GM12865 (cell line): ENCODE measurements around the gene ACOX3.

Experiments
- DNase-seq: peaks from one replicate; pipeline ENCODE4 v3.0.0; 2010; ENCODE audit warnings: low read depth
- H3K4me3 ChIP-seq: 2 replicates; pipeline ENCODE4 v1.5.1; 2011; ENCODE audit warnings: mild to moderate bottlenecking, low read depth, low read length, control low read depth
- TF ChIP-seq, protein P1 (sequence below): IDR thresholded peaks from 2 replicates; pipeline ENCODE4 v1.5.1; 2011; ENCODE audit warnings: low read length, control low read depth, low read depth, inconsistent platforms; ENCODE audit not compliant: insufficient read depth; ENCODE audit errors: missing control alignments

The ACOX3 gene

DNA sequence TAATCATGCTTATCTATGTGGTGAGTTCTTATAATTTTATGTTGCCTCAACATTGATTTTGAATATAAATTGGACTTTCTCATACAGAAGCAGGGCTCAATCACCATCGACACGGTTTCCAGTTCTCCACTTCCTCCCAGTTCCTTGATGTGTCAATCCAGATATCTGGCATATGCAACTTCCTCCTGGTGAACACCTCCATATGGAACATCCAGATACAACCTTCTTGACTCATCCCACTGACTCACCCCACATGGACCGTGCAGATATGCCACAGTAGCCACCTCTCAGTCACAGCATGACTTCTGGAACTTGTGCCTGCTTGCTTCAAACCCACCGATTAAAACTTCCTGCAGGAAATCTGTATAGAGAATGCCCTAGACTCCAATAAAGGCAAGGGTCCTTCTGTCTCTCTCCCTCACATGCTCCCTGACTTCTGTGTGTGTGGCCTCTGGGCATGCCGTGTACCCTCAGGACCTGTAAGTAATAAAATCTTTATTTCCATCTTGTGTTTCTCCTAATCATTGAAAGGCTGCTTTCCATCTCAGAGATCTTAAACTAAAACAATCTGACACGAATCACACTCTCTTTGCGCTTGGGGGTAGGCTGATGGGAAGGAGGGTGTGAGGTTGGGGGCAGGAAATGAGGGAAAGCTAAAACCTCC is 104.0 kb downstream of the ACOX3 start:
- DNase-seq = no peak
- H3K4me3 ChIP-seq = no peak overlapping the region
- TF ChIP-seq, protein P1, sequence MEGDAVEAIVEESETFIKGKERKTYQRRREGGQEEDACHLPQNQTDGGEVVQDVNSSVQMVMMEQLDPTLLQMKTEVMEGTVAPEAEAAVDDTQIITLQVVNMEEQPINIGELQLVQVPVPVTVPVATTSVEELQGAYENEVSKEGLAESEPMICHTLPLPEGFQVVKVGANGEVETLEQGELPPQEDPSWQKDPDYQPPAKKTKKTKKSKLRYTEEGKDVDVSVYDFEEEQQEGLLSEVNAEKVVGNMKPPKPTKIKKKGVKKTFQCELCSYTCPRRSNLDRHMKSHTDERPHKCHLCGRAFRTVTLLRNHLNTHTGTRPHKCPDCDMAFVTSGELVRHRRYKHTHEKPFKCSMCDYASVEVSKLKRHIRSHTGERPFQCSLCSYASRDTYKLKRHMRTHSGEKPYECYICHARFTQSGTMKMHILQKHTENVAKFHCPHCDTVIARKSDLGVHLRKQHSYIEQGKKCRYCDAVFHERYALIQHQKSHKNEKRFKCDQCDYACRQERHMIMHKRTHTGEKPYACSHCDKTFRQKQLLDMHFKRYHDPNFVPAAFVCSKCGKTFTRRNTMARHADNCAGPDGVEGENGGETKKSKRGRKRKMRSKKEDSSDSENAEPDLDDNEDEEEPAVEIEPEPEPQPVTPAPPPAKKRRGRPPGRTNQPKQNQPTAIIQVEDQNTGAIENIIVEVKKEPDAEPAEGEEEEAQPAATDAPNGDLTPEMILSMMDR = no peak

- TF ChIP-seq, protein P1 = no peak
- no peak for DNase-seq
- H3K4me3 ChIP-seq = no peak overlapping the region
These were observed 104.7 kb downstream of the ACOX3 start for GRCh38 chr4:8335848-8336247.

DNA sequence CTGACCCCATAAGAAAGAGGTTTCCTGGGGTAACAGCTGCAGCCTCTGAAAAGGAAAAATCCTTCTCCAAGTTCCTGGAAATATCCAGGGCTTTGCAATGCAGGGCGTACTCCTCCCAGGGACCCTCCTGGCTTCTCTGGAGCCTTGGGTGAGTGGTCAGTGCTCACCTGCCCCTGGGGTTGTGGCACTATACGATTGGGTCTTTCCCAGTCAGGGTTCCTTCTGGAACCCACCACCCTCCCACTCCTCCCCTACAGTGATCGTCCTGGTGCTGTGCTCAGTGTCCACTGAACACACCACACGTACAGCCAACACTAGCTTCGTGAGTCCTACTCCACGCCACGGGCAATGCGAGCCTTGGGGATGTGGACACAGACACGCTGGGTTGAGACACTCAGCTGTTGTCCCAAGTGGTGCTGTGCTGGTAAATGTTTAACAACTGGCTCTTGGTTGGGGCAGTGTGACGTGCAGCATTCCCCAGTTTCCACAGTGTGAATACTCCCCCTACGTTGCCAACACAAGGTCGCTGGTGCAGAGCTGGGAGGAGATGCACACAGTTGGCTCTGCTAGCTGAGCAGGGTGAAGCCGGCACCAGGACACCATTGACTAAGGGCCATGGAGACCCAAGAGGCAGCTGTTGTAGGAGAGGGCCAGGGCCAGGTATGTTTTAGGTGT is 105.6 kb downstream of the ACOX3 start:
- DNase-seq = no peak
- no peak overlapping the region for H3K4me3 ChIP-seq
- TF ChIP-seq, protein P1 = no peak

- no peak for DNase-seq
- H3K4me3 ChIP-seq = no peak overlapping the region
- TF ChIP-seq, protein P1 = no peak
These were observed 106.6 kb downstream of the ACOX3 start for GRCh38 chr4:8333726-8334460.

- TF ChIP-seq, protein P1 = no peak
- no peak overlapping the region for H3K4me3 ChIP-seq
- DNase-seq = no peak
These were observed 107.6 kb downstream of the ACOX3 start for GRCh38 chr4:8332891-8333331.

- H3K4me3 ChIP-seq = no peak overlapping the region
- TF ChIP-seq, protein P1 = no peak
- DNase-seq = no peak
These were observed 108.3 kb downstream of the ACOX3 start for GRCh38 chr4:8332038-8332857.
